ENCODE results near the gene STAM.

Gene STAM

GRCh38 chr10:17733620-17734019 is 89.7 kb downstream of the STAM start:
- CTCF ChIA-PET, result no interaction called here
- no peak for DNase-seq (ENCODE audit: extremely low spot score)
- POLR2A ChIA-PET, result no interaction called here
- TF ChIP-seq ELF4 (IDR thresholded peaks at IDR 0.05) (no peak), FOXM1 (IDR thresholded peaks at IDR 0.05; ENCODE audit: borderline replicate concordance) (no peak)

- ChIA-PET POLR2A (no interaction called here), CTCF (no interaction called here)
- DNase-seq (ENCODE audit: extremely low spot score), result no peak
- TF ChIP-seq TARDBP (IDR thresholded peaks at IDR 0.05) (no peak), ZNF384 (IDR thresholded peaks at IDR 0.05) (no peak), CTBP1 (IDR thresholded peaks at IDR 0.05; ENCODE audit: borderline replicate concordance) (no peak)
These were observed 90.6 kb downstream of the STAM start for GRCh38 chr10:17734432-17735080.

- no peak for DNase-seq (ENCODE audit: extremely low spot score)
- ChIA-PET CTCF (interaction anchor here (0.7 kb wide), 1 partner anchor 61 kb away, joined by 3 read pairs; no protein-coding TSS in a partner anchor), POLR2A (no interaction called here)
- TF ChIP-seq TARDBP (IDR thresholded peaks at IDR 0.05) (no peak), CTBP1 (IDR thresholded peaks at IDR 0.05; ENCODE audit: borderline replicate concordance) (no peak), L3MBTL2 (conservative IDR thresholded peaks at IDR 0.05) (no peak), LEF1 (IDR thresholded peaks at IDR 0.05; ENCODE audit: borderline replicate concordance) (no peak), ZNF384 (IDR thresholded peaks at IDR 0.05) (no peak), SUZ12 (IDR thresholded peaks at IDR 0.05) (no peak), NFRKB (IDR thresholded peaks at IDR 0.05) (no peak), PKNOX1 (IDR thresholded peaks at IDR 0.05) (no peak), SP1 (IDR thresholded peaks at IDR 0.05) (no peak), FOXA1 (IDR thresholded peaks at IDR 0.05) (no peak)
These were observed 91.4 kb downstream of the STAM start for GRCh38 chr10:17735166-17735941.

- POLR2A ChIA-PET, result no interaction called here
- TF ChIP-seq SP1 (IDR thresholded peaks at IDR 0.05) (no peak), CTBP1 (IDR thresholded peaks at IDR 0.05; ENCODE audit: borderline replicate concordance) (no peak), L3MBTL2 (conservative IDR thresholded peaks at IDR 0.05) (no peak)
- CTCF ChIA-PET, result interaction anchor here (0.5 kb wide), 1 partner anchor 912 kb away, joined by 3 read pairs; no protein-coding TSS in a partner anchor
- no peak for DNase-seq (ENCODE audit: extremely low spot score)
These were observed 92.3 kb downstream of the STAM start for GRCh38 chr10:17736223-17736622.

GRCh38 chr10:17737027-17737965 is 93.3 kb downstream of the STAM start:
- ChIA-PET POLR2A (no interaction called here), CTCF (no interaction called here)
- TF ChIP-seq BHLHE40 (IDR thresholded peaks at IDR 0.05; ENCODE audit: borderline replicate concordance) (no peak), SP1 (IDR thresholded peaks at IDR 0.05) (no peak), ZNF384 (IDR thresholded peaks at IDR 0.05) (no peak), FOXK2 (IDR thresholded peaks at IDR 0.05) (no peak), TARDBP (IDR thresholded peaks at IDR 0.05) (no peak), CTBP1 (IDR thresholded peaks at IDR 0.05; ENCODE audit: borderline replicate concordance) (no peak), PKNOX1 (IDR thresholded peaks at IDR 0.05) (no peak), FOXA1 (IDR thresholded peaks at IDR 0.05) (no peak), L3MBTL2 (conservative IDR thresholded peaks at IDR 0.05) (no peak), ARNT (IDR thresholded peaks at IDR 0.05) (no peak), FOXM1 (IDR thresholded peaks at IDR 0.05; ENCODE audit: borderline replicate concordance) (no peak), SUZ12 (IDR thresholded peaks at IDR 0.05) (no peak), NFRKB (IDR thresholded peaks at IDR 0.05) (no peak), ELF4 (IDR thresholded peaks at IDR 0.05) (no peak), HDGF (IDR thresholded peaks at IDR 0.05; ENCODE audit: borderline replicate concordance) (no peak), LEF1 (IDR thresholded peaks at IDR 0.05; ENCODE audit: borderline replicate concordance) (no peak)
- DNase-seq (ENCODE audit: extremely low spot score), result peak; percentile 26

GRCh38 chr10:17740668-17741067 is 96.7 kb downstream of the STAM start:
- ChIA-PET POLR2A (no interaction called here), CTCF (interaction anchor here (0.6 kb wide), 1 partner anchor 122 kb away, joined by 5 read pairs; no protein-coding TSS in a partner anchor)
- DNase-seq (ENCODE audit: extremely low spot score), result no peak
- no peak for TF ChIP-seq TARDBP (IDR thresholded peaks at IDR 0.05)
- no peak for TF ChIP-seq L3MBTL2 (conservative IDR thresholded peaks at IDR 0.05)
- TF ChIP-seq FOXA1 (IDR thresholded peaks at IDR 0.05), result no peak

- POLR2A ChIA-PET, result no interaction called here
- DNase-seq (ENCODE audit: extremely low spot score), result peak; percentile 64
- CTCF ChIA-PET, result interaction anchor here (0.6 to 1.0 kb wide), 4 partner anchors 12 to 657 kb away, joined by 3 to 9 read pairs (median 4); no protein-coding TSS in a partner anchor
- TF ChIP-seq LEF1 (IDR thresholded peaks at IDR 0.05; ENCODE audit: borderline replicate concordance), result no peak
- peak; percentile 98 for TF ChIP-seq ZNF384 (IDR thresholded peaks at IDR 0.05)
These were observed 99.0 kb downstream of the STAM start for GRCh38 chr10:17742918-17743317.

Measured in HEK293T (cell line).